K562 (cell line): ENCODE data around the gene CEND1. TPM values are rescaled to one million over a fixed set of nuclear protein-coding genes. Genes with fewer than 3 reads are reported as not detected.
A peak's percentile ranks its signal among the peaks of the same experiment; 100 is the strongest.

Experiments used
- ATAC-seq: fragments of 200-7000 bp; cut with Tn5 transposase; 3 replicates; pipeline ENCODE4 v1.9.1; 2020; ENCODE audit warnings: moderate library complexity
- BruUV-seq: library from RNA; stranded (reverse); fragments of 400-500 nt; replicated peaks from 2 replicates; lab custom pipeline; 2021; lab: Mats Ljungman, UMichigan
- CTCF ChIA-PET: fragments of 300-600 bp; formaldehyde crosslinking; extraction: SDS; loops from one replicate; lab custom pipeline; 2021; ENCODE audit warnings: low intra/inter-chr PET ratio; lab: Yijun Ruan, JAX
- POLR2A ChIA-PET: fragments of 300-600, 350-650 bp; sonication (Branson Sonifier 250); formaldehyde crosslinking; extraction: SDS; loops from one replicate; lab custom pipeline; 2021; ENCODE audit warnings: antibody characterized with exemption, inconsistent platforms; lab: Yijun Ruan, JAX
- DNase-seq, 4 experiments: peaks; one replicate each; pipeline versions ENCODE4 v3.0.0 to v3.0.0-alpha.2; 2011 to 2018; ENCODE audit warnings: low spot score in 3 of 4, mixed read lengths in 3 of 4; ENCODE audit errors: extremely low read depth in 1 of 4
- FAIRE-seq: peaks from 2 replicates; lab custom pipeline; 2011; peaks lifted over from hg19 to GRCh38; lab: Jason Lieb, UNC
- H2AFZ ChIP-seq: 2 replicates; pipeline ENCODE4 v1.6.0; 2011; ENCODE audit warnings: low read depth, low read length, control low read depth, inconsistent platforms
- H3K27ac ChIP-seq: fragments of 200-600 bp; 3 replicates; pipeline ENCODE4 v1.8.0; 2011; ENCODE audit warnings: low read depth, mild to moderate bottlenecking, control low read depth, inconsistent platforms, low read length, moderate library complexity, mixed read lengths; ENCODE audit errors: extremely low read depth
- H3K27me3 ChIP-seq, 2 experiments: fragments of 300-600 bp in 1 of 2; 2 replicates in 1 of 2; 3 replicates in 1 of 2; pipeline versions ENCODE4 v1.6.0 to v1.8.0; 2011; ENCODE audit warnings: inconsistent platforms in 2 of 2, low read length in 2 of 2, mild to moderate bottlenecking in 1 of 2, mixed read lengths in 1 of 2, moderate library complexity in 1 of 2; ENCODE audit not compliant: control insufficient read depth in 2 of 2, insufficient read depth in 2 of 2
- H3K36me3 ChIP-seq: fragments of 300-600 bp; 3 replicates; pipeline ENCODE4 v1.8.0; 2011; ENCODE audit warnings: mild to moderate bottlenecking, low read length, inconsistent platforms; ENCODE audit not compliant: control insufficient read depth, insufficient read depth
- H3K4me1 ChIP-seq, 2 experiments: fragments of 200-600 bp in 1 of 2; replicated peaks in 1 of 2; 2 replicates in 1 of 2; 3 replicates in 1 of 2; pipeline versions ENCODE4 v1.5.1 to v1.8.0; 2011; ENCODE audit warnings: inconsistent platforms in 2 of 2, low read length in 2 of 2, mild to moderate bottlenecking in 1 of 2, mixed read lengths in 1 of 2, moderate library complexity in 1 of 2; ENCODE audit not compliant: control insufficient read depth in 2 of 2, insufficient read depth in 2 of 2
- H3K4me2 ChIP-seq: 2 replicates; pipeline ENCODE4 v1.6.1; 2011; ENCODE audit warnings: low read length, control low read depth, inconsistent platforms, mixed read lengths; ENCODE audit not compliant: insufficient read depth
- H3K4me3 ChIP-seq: fragments of 200-600 bp; sonication (generic), shearing (Covaris generic); 2 replicates; pipeline ENCODE4 v1.5.1; 2016; ENCODE audit warnings: control low read depth, inconsistent platforms
- H3K79me2 ChIP-seq: fragments of 200-600 bp; 3 replicates; pipeline ENCODE4 v1.8.0; 2011; ENCODE audit warnings: low read length, inconsistent platforms; ENCODE audit not compliant: control insufficient read depth, insufficient read depth
- H3K9ac ChIP-seq, 2 experiments: 2 replicates each; pipeline versions ENCODE4 v1.6.0 to v1.6.1; 2011; ENCODE audit warnings: low read depth in 2 of 2, low read length in 2 of 2, control low read depth in 1 of 2, inconsistent platforms in 1 of 2, mild to moderate bottlenecking in 1 of 2, mixed read lengths in 1 of 2; ENCODE audit not compliant: insufficient read depth in 1 of 2
- H3K9me1 ChIP-seq: one replicate; pipeline ENCODE4 v1.6.0; 2011; ENCODE audit warnings: inconsistent platforms, mild to moderate bottlenecking, low read length, moderate library complexity; ENCODE audit not compliant: control insufficient read depth, insufficient read depth
- H3K9me3 ChIP-seq: replicated peaks from 2 replicates; pipeline ENCODE4 v1.5.1; 2011; ENCODE audit warnings: low read depth, low read length, inconsistent platforms; ENCODE audit not compliant: control insufficient read depth, insufficient read depth
- H4K20me1 ChIP-seq: replicated peaks from 2 replicates; pipeline ENCODE4 v1.6.1; 2011; ENCODE audit warnings: low read length, inconsistent platforms, mixed read lengths; ENCODE audit not compliant: control insufficient read depth, insufficient read depth
- HNRNPUL1 ChIP-seq: fragments of 200-400 bp; formaldehyde crosslinking; IDR thresholded peaks from 2 replicates; pipeline ENCODE4 v1.6.1; 2017; ENCODE audit warnings: low read length
- NFIC ChIP-seq: fragments of 450-650 bp; IDR thresholded peaks from 2 replicates; pipeline ENCODE4 v1.6.1; 2017; ENCODE audit warnings: mild to moderate bottlenecking, inconsistent platforms
- NR2C1 ChIP-seq, 2 experiments: fragments of 450-650 bp; IDR thresholded peaks; 2 replicates each; pipeline ENCODE4 v1.6.1; 2017; ENCODE audit warnings: mild to moderate bottlenecking in 2 of 2, antibody characterized with exemption in 1 of 2, inconsistent platforms in 1 of 2, missing compliant biosample characterization in 1 of 2, missing genetic modification characterization in 1 of 2
- PURB ChIP-seq: sonication (generic); formaldehyde crosslinking; IDR thresholded peaks from 2 replicates; pipeline ENCODE4 v1.9.0; 2021; ENCODE audit warnings: low read depth, mild to moderate bottlenecking, missing genetic modification reagents
- SNRNP70 ChIP-seq: fragments of 200-400 bp; formaldehyde crosslinking; optimal IDR thresholded peaks from 2 replicates; pipeline ENCODE3; 2017; ENCODE audit warnings: low read depth, low read length
- TCF7L2 ChIP-seq: fragments of 150-350 bp; IDR thresholded peaks from 2 replicates; pipeline ENCODE4 v1.6.1; 2016; ENCODE audit warnings: low read depth, mild to moderate bottlenecking, low read length, moderate library complexity
- ZFP36 ChIP-seq: fragments of 150-350 bp; IDR thresholded peaks from 2 replicates; pipeline ENCODE4 v1.6.1; 2018; ENCODE audit warnings: low read length, low read depth; ENCODE audit not compliant: partially characterized antibody
- ZNF583 ChIP-seq: fragments of 250-450 bp; sonication (Bioruptor Pico); IDR thresholded peaks from 2 replicates; pipeline ENCODE4 v1.4.0; 2020
- ZNF830 ChIP-seq: fragments of 250-450 bp; sonication (Bioruptor Pico); IDR thresholded peaks from 2 replicates; pipeline ENCODE4 v1.5.0; 2021; ENCODE audit warnings: mild to moderate bottlenecking
- WGBS: fragments of 100-300 bp; shearing (Covaris generic); methylation state at CpG from one replicate; pipeline ENCODE4 v1.1.6; 2016; ENCODE audit warnings: low coverage, mixed read lengths; ENCODE audit not compliant: insufficient coverage; ENCODE audit errors: missing lambda C conversion rate; 5-methylcytosine and 5-hydroxymethylcytosine counted together
- in situ Hi-C: fragments of 300-500 bp; cut with MboI; formaldehyde crosslinking; loops from 4 replicates; pipeline ENCODE4 v1.15.0; 2018; ENCODE audit warnings: inconsistent platforms, mixed read lengths
- intact Hi-C: fragments of 100-400 bp; cut with micrococcal nuclease; formaldehyde crosslinking; loops from 2 replicates; pipeline ENCODE4 v1.14.2; 2022
- polyA plus RNA-seq, 8 experiments: library from polyadenylated mRNA; depleted of rRNA in 4 of 8; stranded (reverse) in 5 of 8; unstranded in 3 of 8; fragments of >200 nt; fragmentation: Nextera tagmentation in 2 of 8; fragmentation: Illumina TruSeq in 1 of 8; extraction: Ambion mirVana in 2 of 8; extraction: Trizol in 1 of 8; gene quantifications; 2 replicates each; pipeline versions ENCODE4 v1.2.1 to v1.2.3, GENCODE V29; 2011 to 2014; ENCODE audit warnings: inconsistent platforms in 1 of 8, missing spikeins in 1 of 8
- total RNA-seq, 7 experiments: library from RNA; depleted of rRNA in 6 of 7; stranded (reverse); fragments of >200 nt in 6 of 7; fragmentation: Illumina TruSeq in 2 of 7; extraction: Trizol in 2 of 7; gene quantifications; 2 replicates each; pipeline versions ENCODE4 v1.2.1 to v1.2.3, GENCODE V29; 2011 to 2021; ENCODE audit warnings: low replicate concordance in 1 of 7
- TF ChIP-seq, protein P1 (sequence below): fragments of 250-450 bp; sonication (Bioruptor Pico); IDR thresholded peaks from 2 replicates; pipeline ENCODE4 v1.5.1; 2021; ENCODE audit warnings: mild to moderate bottlenecking
- TF ChIP-seq, protein P2 (sequence below): fragments of 200-600 bp; sonication (generic); IDR thresholded peaks from one replicate; pipeline ENCODE4 v1.6.1; 2012; ENCODE audit warnings: mild to moderate bottlenecking, low read depth, low read length, inconsistent platforms

The CEND1 gene
- total and polyA plus RNA-seq, 9 of the 15 experiments (the other 6 are each of a cell fraction or from before 2014, with no cell fraction given) = 0.13 to 0.18 (median 0.16) TPM; not detected in 6

DNA sequence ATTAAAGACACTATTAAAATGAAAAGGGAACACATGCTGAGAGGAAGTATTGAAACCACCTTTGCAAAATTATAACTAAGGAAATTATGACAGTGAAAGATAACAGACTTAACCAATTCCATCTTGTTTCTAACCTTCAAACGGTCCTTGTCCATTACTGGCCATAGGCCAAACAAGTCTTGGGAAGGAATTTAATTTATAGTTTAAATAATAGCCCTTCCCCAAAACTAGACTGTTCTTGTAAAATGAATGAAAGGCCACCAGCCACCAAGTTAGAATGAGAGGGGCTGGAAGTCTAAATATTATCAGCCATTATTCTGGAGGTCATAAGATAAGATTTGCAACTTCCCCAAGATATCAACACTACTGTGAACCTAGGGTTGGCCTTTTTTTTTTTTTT lies 44.5 kb downstream of the CEND1 start:
- 5% methylated on average over 1 of the region's 1 CpG for WGBS
- in situ Hi-C loops (no loop called here), intact Hi-C loops (no loop called here)
- Histone ChIP-seq H3K27me3 (no peaks in the 10 kb centered on the region), H4K20me1 (peaks cover 13% of the 10 kb centered on the region; the same call in 1 of the 2 replicates), H3K4me2 (no peak overlapping the region), H3K36me3 (peaks cover 18% of the 10 kb centered on the region), H2AFZ (no peak overlapping the region), H3K4me1 (peaks cover 27 to 55% of the 10 kb centered on the region in 2 experiments), H3K4me3 (no peak overlapping the region), H3K9me3 (no peaks in the 10 kb centered on the region), H3K27ac (peak overlapping the region; percentile 45; the same call in 1 of the 3 replicates), H3K9ac (no peak overlapping the region), H3K9me1 (peaks cover 3% of the 10 kb centered on the region), H3K79me2 (peaks cover 33% of the 10 kb centered on the region)
- FAIRE-seq (no peak), ATAC-seq (no peak), DNase-seq (no peak)
- POLR2A ChIA-PET = interaction anchor here (0.5 to 7.4 kb wide), 3 partner anchors 15 to 42 kb away, joined by 3 to 88 read pairs (median 3); no protein-coding TSS in a partner anchor
- BruUV-seq = no TSS peak
- CTCF ChIA-PET = no interaction called here
- no peak for TF ChIP-seq ZNF830
- TF ChIP-seq SNRNP70 = no peak
- TF ChIP-seq PURB (CRISPR knock-in tag) = no peak
- no peak for TF ChIP-seq ZFP36
- TF ChIP-seq, protein P1, sequence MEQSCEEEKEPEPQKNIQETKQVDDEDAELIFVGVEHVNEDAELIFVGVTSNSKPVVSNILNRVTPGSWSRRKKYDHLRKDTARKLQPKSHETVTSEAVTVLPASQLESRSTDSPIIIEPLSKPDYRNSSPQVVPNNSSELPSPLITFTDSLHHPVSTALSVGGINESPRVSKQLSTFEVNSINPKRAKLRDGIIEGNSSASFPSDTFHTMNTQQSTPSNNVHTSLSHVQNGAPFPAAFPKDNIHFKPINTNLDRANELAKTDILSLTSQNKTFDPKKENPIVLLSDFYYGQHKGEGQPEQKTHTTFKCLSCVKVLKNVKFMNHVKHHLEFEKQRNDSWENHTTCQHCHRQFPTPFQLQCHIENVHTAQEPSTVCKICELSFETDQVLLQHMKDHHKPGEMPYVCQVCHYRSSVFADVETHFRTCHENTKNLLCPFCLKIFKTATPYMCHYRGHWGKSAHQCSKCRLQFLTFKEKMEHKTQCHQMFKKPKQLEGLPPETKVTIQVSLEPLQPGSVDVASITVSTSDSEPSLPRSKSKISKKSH (CRISPR knock-in tag) = no peak
- TF ChIP-seq, protein P2, sequence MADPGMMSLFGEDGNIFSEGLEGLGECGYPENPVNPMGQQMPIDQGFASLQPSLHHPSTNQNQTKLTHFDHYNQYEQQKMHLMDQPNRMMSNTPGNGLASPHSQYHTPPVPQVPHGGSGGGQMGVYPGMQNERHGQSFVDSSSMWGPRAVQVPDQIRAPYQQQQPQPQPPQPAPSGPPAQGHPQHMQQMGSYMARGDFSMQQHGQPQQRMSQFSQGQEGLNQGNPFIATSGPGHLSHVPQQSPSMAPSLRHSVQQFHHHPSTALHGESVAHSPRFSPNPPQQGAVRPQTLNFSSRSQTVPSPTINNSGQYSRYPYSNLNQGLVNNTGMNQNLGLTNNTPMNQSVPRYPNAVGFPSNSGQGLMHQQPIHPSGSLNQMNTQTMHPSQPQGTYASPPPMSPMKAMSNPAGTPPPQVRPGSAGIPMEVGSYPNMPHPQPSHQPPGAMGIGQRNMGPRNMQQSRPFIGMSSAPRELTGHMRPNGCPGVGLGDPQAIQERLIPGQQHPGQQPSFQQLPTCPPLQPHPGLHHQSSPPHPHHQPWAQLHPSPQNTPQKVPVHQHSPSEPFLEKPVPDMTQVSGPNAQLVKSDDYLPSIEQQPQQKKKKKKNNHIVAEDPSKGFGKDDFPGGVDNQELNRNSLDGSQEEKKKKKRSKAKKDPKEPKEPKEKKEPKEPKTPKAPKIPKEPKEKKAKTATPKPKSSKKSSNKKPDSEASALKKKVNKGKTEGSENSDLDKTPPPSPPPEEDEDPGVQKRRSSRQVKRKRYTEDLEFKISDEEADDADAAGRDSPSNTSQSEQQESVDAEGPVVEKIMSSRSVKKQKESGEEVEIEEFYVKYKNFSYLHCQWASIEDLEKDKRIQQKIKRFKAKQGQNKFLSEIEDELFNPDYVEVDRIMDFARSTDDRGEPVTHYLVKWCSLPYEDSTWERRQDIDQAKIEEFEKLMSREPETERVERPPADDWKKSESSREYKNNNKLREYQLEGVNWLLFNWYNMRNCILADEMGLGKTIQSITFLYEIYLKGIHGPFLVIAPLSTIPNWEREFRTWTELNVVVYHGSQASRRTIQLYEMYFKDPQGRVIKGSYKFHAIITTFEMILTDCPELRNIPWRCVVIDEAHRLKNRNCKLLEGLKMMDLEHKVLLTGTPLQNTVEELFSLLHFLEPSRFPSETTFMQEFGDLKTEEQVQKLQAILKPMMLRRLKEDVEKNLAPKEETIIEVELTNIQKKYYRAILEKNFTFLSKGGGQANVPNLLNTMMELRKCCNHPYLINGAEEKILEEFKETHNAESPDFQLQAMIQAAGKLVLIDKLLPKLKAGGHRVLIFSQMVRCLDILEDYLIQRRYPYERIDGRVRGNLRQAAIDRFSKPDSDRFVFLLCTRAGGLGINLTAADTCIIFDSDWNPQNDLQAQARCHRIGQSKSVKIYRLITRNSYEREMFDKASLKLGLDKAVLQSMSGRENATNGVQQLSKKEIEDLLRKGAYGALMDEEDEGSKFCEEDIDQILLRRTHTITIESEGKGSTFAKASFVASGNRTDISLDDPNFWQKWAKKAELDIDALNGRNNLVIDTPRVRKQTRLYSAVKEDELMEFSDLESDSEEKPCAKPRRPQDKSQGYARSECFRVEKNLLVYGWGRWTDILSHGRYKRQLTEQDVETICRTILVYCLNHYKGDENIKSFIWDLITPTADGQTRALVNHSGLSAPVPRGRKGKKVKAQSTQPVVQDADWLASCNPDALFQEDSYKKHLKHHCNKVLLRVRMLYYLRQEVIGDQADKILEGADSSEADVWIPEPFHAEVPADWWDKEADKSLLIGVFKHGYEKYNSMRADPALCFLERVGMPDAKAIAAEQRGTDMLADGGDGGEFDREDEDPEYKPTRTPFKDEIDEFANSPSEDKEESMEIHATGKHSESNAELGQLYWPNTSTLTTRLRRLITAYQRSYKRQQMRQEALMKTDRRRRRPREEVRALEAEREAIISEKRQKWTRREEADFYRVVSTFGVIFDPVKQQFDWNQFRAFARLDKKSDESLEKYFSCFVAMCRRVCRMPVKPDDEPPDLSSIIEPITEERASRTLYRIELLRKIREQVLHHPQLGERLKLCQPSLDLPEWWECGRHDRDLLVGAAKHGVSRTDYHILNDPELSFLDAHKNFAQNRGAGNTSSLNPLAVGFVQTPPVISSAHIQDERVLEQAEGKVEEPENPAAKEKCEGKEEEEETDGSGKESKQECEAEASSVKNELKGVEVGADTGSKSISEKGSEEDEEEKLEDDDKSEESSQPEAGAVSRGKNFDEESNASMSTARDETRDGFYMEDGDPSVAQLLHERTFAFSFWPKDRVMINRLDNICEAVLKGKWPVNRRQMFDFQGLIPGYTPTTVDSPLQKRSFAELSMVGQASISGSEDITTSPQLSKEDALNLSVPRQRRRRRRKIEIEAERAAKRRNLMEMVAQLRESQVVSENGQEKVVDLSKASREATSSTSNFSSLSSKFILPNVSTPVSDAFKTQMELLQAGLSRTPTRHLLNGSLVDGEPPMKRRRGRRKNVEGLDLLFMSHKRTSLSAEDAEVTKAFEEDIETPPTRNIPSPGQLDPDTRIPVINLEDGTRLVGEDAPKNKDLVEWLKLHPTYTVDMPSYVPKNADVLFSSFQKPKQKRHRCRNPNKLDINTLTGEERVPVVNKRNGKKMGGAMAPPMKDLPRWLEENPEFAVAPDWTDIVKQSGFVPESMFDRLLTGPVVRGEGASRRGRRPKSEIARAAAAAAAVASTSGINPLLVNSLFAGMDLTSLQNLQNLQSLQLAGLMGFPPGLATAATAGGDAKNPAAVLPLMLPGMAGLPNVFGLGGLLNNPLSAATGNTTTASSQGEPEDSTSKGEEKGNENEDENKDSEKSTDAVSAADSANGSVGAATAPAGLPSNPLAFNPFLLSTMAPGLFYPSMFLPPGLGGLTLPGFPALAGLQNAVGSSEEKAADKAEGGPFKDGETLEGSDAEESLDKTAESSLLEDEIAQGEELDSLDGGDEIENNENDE = no peak
- TF ChIP-seq HNRNPUL1 = no peak
- TF ChIP-seq ZNF583 = no peak
- no peak for TF ChIP-seq TCF7L2
- peak; percentile 77 for TF ChIP-seq NFIC
- no peak for TF ChIP-seq NR2C1 (IDR thresholded peaks at IDR 0.05)
- peak; percentile 17; the same call in 1 of the 2 replicates for TF ChIP-seq NR2C1 (tag; IDR thresholded peaks at IDR 0.05)
